Measurements from ENCODE around the gene RIF1.

The RIF1 gene

GRCh38 chr2:151423760-151424159, 14.1 kb downstream of the RIF1 start:
- DNase-seq, result no peak

GRCh38 chr2:151437630-151438029, 27.9 kb downstream of the RIF1 start:
- DNase-seq, result no peak

DNA sequence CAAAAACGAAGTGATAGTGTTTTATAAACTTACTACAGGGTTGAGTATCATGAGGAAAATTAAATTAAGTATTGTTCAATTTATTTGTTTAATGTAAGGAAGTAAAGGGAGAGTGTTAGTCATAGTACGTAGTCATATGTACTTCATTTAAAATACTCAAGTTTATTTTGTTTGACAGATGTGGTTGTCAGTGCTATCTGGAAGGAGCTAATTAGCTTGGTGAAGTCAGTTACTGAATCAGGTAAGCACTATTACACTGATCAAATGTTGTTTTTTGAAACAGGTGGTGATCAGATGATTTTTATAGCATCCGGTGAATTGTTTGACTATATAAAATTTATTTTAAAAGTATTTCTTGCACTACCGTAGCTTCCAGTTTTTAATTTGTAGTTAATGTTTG, 28.8 kb downstream of the RIF1 start:
- no peak for DNase-seq

- DNase-seq, result no peak
These were observed 29.4 kb downstream of the RIF1 start for GRCh38 chr2:151439127-151439526.

DNA sequence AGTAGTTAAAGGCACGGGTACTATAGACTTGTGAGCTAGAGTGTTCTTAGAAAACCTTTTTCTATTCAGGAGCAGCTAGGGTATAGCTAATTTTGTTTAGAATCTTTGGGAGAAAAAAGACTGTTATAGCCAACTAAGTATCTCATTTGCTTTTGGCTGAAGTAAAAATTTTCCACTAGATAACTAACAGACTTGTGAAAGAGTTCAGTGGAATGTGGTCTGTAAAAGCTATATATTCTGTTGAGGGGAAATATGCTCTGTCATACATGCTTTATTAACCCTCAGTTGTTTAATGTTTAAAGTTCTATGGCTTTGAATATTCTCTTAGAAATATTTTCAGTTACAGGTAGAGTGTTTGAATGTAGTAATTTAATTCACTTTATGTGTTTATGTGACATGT, 49.7 kb downstream of the RIF1 start:
- no peak for DNase-seq

- no peak for DNase-seq
These were observed 56.1 kb downstream of the RIF1 start for GRCh38 chr2:151465771-151466170.

GRCh38 chr2:151470556-151470955, 60.9 kb downstream of the RIF1 start:
- no peak for DNase-seq

- DNase-seq, result no peak
These were observed 63.3 kb downstream of the RIF1 start for GRCh38 chr2:151472966-151473365.

DNA sequence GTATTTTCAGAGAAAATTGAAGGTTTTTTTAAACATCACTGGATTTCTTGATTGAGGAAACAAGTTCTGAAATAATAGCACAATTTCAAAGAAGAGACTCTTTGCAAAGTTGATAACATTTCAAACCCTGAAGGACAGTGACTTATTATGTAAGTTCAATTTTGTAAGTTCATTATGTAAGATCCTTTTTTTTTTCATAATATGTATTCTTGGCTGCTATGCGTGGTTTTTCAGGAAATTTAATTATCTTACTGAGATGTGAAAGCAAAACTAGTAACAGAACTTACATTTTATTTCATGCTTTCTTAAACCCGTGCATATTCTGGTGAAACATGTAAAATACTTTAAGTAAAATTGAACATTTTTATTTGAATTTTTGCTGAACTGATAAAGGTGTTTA, 65.4 kb downstream of the RIF1 start:
- DNase-seq, result no peak

- no peak for DNase-seq
These were observed 66.6 kb downstream of the RIF1 start for GRCh38 chr2:151476287-151476686.

- DNase-seq, result no peak
These were observed 68.3 kb downstream of the RIF1 start for GRCh38 chr2:151478011-151478410.

DNA sequence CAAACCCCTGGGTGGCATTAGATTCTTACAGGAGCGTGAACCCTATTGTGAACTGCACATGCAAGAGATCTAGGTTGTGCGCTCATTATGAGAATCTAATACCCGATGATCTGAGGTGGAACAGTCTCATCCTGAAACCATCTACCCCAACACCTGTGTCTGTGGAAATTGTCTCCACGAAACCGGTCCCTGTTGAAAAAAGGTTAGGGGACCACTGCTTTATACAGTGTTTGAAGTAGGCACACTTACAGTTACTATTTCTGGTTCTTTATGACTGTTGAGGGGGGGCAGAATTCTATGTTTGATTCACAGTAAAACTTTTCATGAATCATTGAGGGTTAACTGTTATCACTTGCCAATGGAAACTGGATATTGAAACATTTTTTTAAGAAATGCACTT, 72.0 kb downstream of the RIF1 start:
- no peak for DNase-seq

- no peak for DNase-seq
These were observed 72.5 kb downstream of the RIF1 start for GRCh38 chr2:151482171-151482725.

GRCh38 chr2:151483546-151483945, 73.8 kb downstream of the RIF1 start:
- no peak for DNase-seq

- DNase-seq, result no peak
These were observed 74.4 kb downstream of the RIF1 start for GRCh38 chr2:151484100-151484499.

- DNase-seq, result no peak
These were observed 76.4 kb downstream of the RIF1 start for GRCh38 chr2:151486053-151486452.

- DNase-seq, result no peak
These were observed 80.6 kb downstream of the RIF1 start for GRCh38 chr2:151490276-151490675.

GRCh38 chr2:151491496-151491895, 81.8 kb downstream of the RIF1 start:
- DNase-seq, result no peak

- DNase-seq, result no peak
These were observed 88.5 kb downstream of the RIF1 start for GRCh38 chr2:151498178-151498577.

DNA sequence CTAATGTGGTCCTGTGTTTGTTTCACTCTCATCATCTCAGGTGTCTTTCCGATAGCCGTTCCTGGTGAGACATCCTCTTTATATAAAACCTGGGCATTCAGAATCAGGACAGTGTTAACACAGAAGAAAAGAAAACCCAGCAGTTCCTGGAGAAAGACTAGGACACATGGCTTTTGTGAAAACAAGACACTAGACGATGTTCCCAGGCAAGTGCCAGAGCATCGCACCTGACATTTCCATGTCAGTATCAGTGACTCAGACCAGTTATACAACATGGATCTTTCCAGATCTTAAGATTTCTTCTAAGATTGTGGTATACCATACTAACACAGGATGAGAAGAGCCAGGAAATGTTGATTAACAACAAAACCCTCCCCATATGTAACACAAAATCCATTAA, 96.5 kb downstream of the RIF1 start:
- no peak for DNase-seq

GRCh38 chr2:151508519-151508918, 98.8 kb downstream of the RIF1 start:
- no peak for DNase-seq

DNA sequence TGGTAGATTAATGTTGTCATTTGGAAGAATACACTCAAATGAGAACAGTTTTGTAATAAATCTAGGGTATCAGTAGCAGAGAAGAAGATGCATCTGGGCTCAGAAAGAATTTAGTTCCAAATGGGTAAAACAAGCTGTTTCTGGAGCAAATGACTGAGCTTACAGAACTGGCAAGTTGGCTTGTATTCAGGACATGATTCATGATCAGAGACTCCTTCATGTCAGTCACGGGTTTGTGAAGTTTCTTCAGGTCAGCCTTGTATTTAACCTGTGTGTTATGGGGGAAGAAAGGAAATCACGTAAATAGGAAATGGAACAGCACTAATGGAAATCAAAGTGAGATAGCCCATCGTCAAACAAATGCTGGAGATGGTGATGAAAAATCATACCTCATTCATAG, 109.1 kb downstream of the RIF1 start:
- DNase-seq, result no peak

DNA sequence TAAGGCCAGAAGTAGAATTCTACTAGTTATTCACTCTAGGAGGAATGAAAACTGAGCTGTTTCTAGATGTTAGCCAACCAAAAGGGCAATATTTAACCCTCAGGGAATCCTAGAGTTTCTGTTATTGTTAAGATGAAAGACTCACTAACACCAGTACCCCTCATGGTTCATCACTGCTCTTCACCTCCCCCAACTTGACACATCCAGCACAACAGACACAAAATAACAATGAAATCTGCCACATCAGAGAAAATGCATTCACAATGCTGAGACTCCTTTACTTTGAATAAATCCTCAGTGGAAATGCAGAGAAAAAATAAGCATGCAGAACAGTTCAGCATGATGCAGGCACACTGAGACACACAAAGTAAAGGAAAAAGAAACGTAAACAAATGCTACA, 111.3 kb downstream of the RIF1 start:
- DNase-seq, result no peak

DNA sequence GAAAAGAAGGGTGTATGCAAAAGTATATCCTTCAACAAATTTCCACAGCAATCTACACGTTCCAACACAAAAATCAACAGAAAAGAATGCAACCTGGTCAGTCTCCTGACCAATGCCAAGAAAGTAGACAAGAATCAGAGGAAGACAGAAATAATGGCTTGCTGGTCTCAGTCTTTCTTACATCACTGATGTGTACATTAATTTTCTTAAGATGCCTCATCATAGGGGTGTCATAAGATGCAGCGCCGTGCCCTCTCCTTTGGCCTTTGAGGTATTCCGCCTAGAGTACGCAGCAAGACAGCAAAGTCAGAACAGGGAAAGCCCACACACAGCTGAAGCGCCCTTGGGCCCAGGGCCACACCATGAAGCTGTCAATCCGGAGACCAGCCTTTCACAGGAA, 112.9 kb downstream of the RIF1 start:
- DNase-seq, result no peak

- DNase-seq, result no peak
These were observed 114.1 kb downstream of the RIF1 start for GRCh38 chr2:151523850-151524249.

DNA sequence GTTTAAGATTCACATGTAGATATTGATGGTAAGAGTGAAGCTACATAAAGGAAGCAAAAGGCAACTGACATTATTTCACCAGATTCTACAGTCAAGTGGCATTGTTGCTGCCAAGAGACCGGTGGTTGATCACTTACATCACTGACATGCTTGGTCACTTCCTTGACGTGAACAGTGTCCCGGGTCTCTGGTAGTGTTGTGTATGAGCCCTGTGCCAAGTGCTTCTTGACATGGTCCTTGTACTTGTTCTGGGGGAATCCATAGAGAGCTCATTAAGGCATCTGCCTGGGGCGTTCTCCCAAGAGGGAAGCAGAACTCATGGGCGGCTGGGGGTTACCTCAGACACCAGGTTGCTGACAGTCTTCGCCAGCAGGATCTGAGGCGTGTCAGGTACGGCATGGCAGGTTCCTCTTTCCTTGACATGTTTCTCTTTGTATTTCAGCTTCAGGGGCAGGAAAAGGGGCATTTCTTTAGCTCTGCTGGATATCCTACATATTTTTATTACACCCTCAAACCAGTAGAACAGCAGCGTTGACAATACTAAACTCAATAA, 116.2 kb downstream of the RIF1 start:
- no peak for DNase-seq

Measured in SHP77 treated with DMSO at 0.1 percent for 48 hours (cell line).